ENCODE data around the gene BEX3.
A peak's percentile ranks its signal among the peaks of the same experiment; 100 is the strongest.

The BEX3 gene

GRCh38 chrX:103363046-103363445 is 13.3 kb upstream of the BEX3 start (continued):
- TF ChIP-seq ZNF621 (tag by site-specific recombination; IDR thresholded peaks at IDR 0.05), result no peak
- TF ChIP-seq ZNF426 (tag by site-specific recombination; IDR thresholded peaks at IDR 0.05), result no peak
- TF ChIP-seq ZNF747 (tag by site-specific recombination; IDR thresholded peaks at IDR 0.05), result no peak
- TF ChIP-seq, protein P1, sequence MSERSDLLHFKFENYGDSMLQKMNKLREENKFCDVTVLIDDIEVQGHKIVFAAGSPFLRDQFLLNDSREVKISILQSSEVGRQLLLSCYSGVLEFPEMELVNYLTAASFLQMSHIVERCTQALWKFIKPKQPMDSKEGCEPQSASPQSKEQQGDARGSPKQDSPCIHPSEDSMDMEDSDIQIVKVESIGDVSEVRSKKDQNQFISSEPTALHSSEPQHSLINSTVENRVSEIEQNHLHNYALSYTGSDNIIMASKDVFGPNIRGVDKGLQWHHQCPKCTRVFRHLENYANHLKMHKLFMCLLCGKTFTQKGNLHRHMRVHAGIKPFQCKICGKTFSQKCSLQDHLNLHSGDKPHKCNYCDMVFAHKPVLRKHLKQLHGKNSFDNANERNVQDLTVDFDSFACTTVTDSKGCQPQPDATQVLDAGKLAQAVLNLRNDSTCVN (tag by site-specific recombination; optimal IDR thresholded peaks at IDR 0.05), result no peak
- no peak for TF ChIP-seq ZNF155 (tag by site-specific recombination; IDR thresholded peaks at IDR 0.05)
- TF ChIP-seq ZNF140 (tag by site-specific recombination; IDR thresholded peaks at IDR 0.05), result no peak
- no peak for TF ChIP-seq ZNF184 (tag by site-specific recombination; IDR thresholded peaks at IDR 0.05)
- TF ChIP-seq, protein P2, sequence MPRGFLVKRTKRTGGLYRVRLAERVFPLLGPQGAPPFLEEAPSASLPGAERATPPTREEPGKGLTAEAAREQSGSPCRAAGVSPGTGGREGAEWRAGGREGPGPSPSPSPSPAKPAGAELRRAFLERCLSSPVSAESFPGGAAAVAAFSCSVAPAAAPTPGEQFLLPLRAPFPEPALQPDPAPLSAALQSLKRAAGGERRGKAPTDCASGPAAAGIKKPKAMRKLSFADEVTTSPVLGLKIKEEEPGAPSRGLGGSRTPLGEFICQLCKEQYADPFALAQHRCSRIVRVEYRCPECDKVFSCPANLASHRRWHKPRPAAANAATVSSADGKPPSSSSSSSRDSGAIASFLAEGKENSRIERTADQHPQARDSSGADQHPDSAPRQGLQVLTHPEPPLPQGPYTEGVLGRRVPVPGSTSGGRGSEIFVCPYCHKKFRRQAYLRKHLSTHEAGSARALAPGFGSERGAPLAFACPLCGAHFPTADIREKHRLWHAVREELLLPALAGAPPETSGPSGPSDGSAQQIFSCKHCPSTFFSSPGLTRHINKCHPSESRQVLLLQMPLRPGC (tag by site-specific recombination; IDR thresholded peaks at IDR 0.05), result no peak
- TF ChIP-seq ZIC2 (tag by site-specific recombination; IDR thresholded peaks at IDR 0.05), result no peak
- TF ChIP-seq ZNF169 (tag by site-specific recombination; IDR thresholded peaks at IDR 0.05), result no peak

GRCh38 chrX:103367502-103367901 is 8.8 kb upstream of the BEX3 start:
- H3K4me1 ChIP-seq (ENCODE audit: control insufficient read depth, insufficient read depth, low read length), result no peaks in the 10 kb centered on the region
- no peak overlapping the region for H3K27ac ChIP-seq (ENCODE audit: extremely low read depth, low read depth, low read length)
- no peak overlapping the region for H3K4me3 ChIP-seq (ENCODE audit: low read depth, low read length)
- H3K36me3 ChIP-seq (ENCODE audit: control insufficient read depth in 2 of 2, insufficient read depth in 1 of 2, low read length in 2 of 2), result no peaks in the 10 kb centered on the region
- TF ChIP-seq SCRT2 (tag by site-specific recombination; IDR thresholded peaks at IDR 0.05) (peak; percentile 68), ZNF140 (tag by site-specific recombination; IDR thresholded peaks at IDR 0.05) (no peak), SCRT1 (tag by site-specific recombination; IDR thresholded peaks at IDR 0.05; ENCODE audit: borderline replicate concordance) (peak; percentile 31; the same call in 1 of the 2 replicates), ZNF664 (tag by site-specific recombination; IDR thresholded peaks at IDR 0.05) (no peak)
- TF ChIP-seq, protein P3, sequence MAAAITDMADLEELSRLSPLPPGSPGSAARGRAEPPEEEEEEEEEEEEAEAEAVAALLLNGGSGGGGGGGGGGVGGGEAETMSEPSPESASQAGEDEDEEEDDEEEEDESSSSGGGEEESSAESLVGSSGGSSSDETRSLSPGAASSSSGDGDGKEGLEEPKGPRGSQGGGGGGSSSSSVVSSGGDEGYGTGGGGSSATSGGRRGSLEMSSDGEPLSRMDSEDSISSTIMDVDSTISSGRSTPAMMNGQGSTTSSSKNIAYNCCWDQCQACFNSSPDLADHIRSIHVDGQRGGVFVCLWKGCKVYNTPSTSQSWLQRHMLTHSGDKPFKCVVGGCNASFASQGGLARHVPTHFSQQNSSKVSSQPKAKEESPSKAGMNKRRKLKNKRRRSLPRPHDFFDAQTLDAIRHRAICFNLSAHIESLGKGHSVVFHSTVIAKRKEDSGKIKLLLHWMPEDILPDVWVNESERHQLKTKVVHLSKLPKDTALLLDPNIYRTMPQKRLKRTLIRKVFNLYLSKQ (tag by site-specific recombination; IDR thresholded peaks at IDR 0.05; ENCODE audit: borderline replicate concordance), result no peak
- ChIA-PET POLR2A (no interaction called here), CTCF (no interaction called here)
- H3K9me3 ChIP-seq (ENCODE audit: control insufficient read depth, insufficient read depth, low read depth, low read length), result no peaks in the 10 kb centered on the region

GRCh38 chrX:103369479-103369878 is 6.9 kb upstream of the BEX3 start:
- POLR2A ChIA-PET, result no interaction called here
- TF ChIP-seq PRDM1 (tag by site-specific recombination; IDR thresholded peaks at IDR 0.05), result no peak
- no peak for TF ChIP-seq EGR2 (tag by site-specific recombination; IDR thresholded peaks at IDR 0.05; ENCODE audit: low read depth)
- TF ChIP-seq, protein P4, sequence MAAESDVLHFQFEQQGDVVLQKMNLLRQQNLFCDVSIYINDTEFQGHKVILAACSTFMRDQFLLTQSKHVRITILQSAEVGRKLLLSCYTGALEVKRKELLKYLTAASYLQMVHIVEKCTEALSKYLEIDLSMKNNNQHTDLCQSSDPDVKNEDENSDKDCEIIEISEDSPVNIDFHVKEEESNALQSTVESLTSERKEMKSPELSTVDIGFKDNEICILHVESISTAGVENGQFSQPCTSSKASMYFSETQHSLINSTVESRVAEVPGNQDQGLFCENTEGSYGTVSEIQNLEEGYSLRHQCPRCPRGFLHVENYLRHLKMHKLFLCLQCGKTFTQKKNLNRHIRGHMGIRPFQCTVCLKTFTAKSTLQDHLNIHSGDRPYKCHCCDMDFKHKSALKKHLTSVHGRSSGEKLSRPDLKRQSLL (tag by site-specific recombination; IDR thresholded peaks at IDR 0.05), result no peak
- no peak for TF ChIP-seq ZNF114 (tag by site-specific recombination; IDR thresholded peaks at IDR 0.05)
- TF ChIP-seq ZBTB44 (tag by site-specific recombination; IDR thresholded peaks at IDR 0.05), result no peak
- TF ChIP-seq ZNF148 (tag by site-specific recombination; IDR thresholded peaks at IDR 0.05; ENCODE audit: borderline replicate concordance), result no peak
- no peak for TF ChIP-seq ZNF692 (tag by site-specific recombination; IDR thresholded peaks at IDR 0.05)
- no peak for TF ChIP-seq ZSCAN4 (tag by site-specific recombination; IDR thresholded peaks at IDR 0.05)

More at GRCh38 chrX:103369479-103369878, 6.9 kb upstream of the BEX3 start:
- no peaks in the 10 kb centered on the region for H3K36me3 ChIP-seq (ENCODE audit: control insufficient read depth in 2 of 2, insufficient read depth in 1 of 2, low read length in 2 of 2)
- no peak overlapping the region for H3K4me3 ChIP-seq (ENCODE audit: low read depth, low read length)
- no peaks in the 10 kb centered on the region for H3K4me1 ChIP-seq (ENCODE audit: control insufficient read depth, insufficient read depth, low read length)
- H3K9me3 ChIP-seq (ENCODE audit: control insufficient read depth, insufficient read depth, low read depth, low read length), result no peaks in the 10 kb centered on the region
- CTCF ChIA-PET, result no interaction called here
- H3K27ac ChIP-seq (ENCODE audit: extremely low read depth, low read depth, low read length), result no peak overlapping the region

All from HEK293 (cell line).